GM21619 (cell line): ENCODE data around the gene MED29.

Experiments used
- ATAC-seq: cut with Tn5 transposase; IDR thresholded peaks from one replicate; pipeline ENCODE4 v1.9.1; 2021; ENCODE audit not compliant: unreplicated experiment

The MED29 gene

GRCh38 chr19:39390751-39391437 lies at the start of gene MED29, which contains the start of gene PAF1:
MED29 (plus strand) TSS chr19:39391378; CDS start chr19:39391423, 45 bp downstream.
PAF1 (minus strand) TSS chr19:39391106; CDS start chr19:39390864, 242 bp downstream.
- peak; percentile 89 for ATAC-seq

- ATAC-seq = peak; percentile 81
Observed at GRCh38 chr19:39341719-39342604, 49.2 kb upstream of the MED29 start, which contains the start of gene SAMD4B. SAMD4B (plus strand) TSS chr19:39342421; CDS start chr19:39356894, 14,473 bp downstream.

GRCh38 chr19:39342647-39343305 lies 48.4 kb upstream of the MED29 start:
- no peak for ATAC-seq

GRCh38 chr19:39345956-39346355 lies 45.2 kb upstream of the MED29 start:
- no peak for ATAC-seq

- ATAC-seq = no peak
Observed at GRCh38 chr19:39347332-39348164, 43.6 kb upstream of the MED29 start.

- no peak for ATAC-seq
Observed at GRCh38 chr19:39349326-39349725, 41.9 kb upstream of the MED29 start.

- ATAC-seq = no peak
Observed at GRCh38 chr19:39350156-39350555, 41.0 kb upstream of the MED29 start.

- ATAC-seq = peak; percentile 61
Observed at GRCh38 chr19:39351537-39352064, 39.6 kb upstream of the MED29 start.

- ATAC-seq = no peak
Observed at GRCh38 chr19:39352381-39353255, 38.6 kb upstream of the MED29 start.

GRCh38 chr19:39355253-39355652 lies 35.9 kb upstream of the MED29 start:
- no peak for ATAC-seq

GRCh38 chr19:39356073-39356472 lies 35.1 kb upstream of the MED29 start:
- ATAC-seq = no peak

GRCh38 chr19:39356647-39357046 lies 34.5 kb upstream of the MED29 start:
- no peak for ATAC-seq

GRCh38 chr19:39359026-39359425 lies 32.2 kb upstream of the MED29 start:
- ATAC-seq = no peak

GRCh38 chr19:39360599-39360998 lies 30.6 kb upstream of the MED29 start:
- ATAC-seq = no peak

- ATAC-seq = no peak
Observed at GRCh38 chr19:39362682-39363657, 28.2 kb upstream of the MED29 start.

GRCh38 chr19:39363901-39364457 lies 27.2 kb upstream of the MED29 start:
- no peak for ATAC-seq

GRCh38 chr19:39365531-39365930 lies 25.6 kb upstream of the MED29 start:
- ATAC-seq = no peak

GRCh38 chr19:39369200-39369599 lies 22.0 kb upstream of the MED29 start:
- no peak for ATAC-seq
